GM19025 (cell line): Measurements from ENCODE around the gene NKAPD1.
"Not testable (repeated sequence)": the region's sequence is repeated elsewhere in the genome, so short reads cannot be mapped to it uniquely, and the experiment has no call there.

ENCODE experiments used
- ATAC-seq: cut with Tn5 transposase; IDR thresholded peaks from one replicate; pipeline ENCODE4 v1.9.1; 2021; ENCODE audit warnings: mild to moderate bottlenecking, low read depth, moderate library complexity; ENCODE audit not compliant: unreplicated experiment

Gene NKAPD1

DNA sequence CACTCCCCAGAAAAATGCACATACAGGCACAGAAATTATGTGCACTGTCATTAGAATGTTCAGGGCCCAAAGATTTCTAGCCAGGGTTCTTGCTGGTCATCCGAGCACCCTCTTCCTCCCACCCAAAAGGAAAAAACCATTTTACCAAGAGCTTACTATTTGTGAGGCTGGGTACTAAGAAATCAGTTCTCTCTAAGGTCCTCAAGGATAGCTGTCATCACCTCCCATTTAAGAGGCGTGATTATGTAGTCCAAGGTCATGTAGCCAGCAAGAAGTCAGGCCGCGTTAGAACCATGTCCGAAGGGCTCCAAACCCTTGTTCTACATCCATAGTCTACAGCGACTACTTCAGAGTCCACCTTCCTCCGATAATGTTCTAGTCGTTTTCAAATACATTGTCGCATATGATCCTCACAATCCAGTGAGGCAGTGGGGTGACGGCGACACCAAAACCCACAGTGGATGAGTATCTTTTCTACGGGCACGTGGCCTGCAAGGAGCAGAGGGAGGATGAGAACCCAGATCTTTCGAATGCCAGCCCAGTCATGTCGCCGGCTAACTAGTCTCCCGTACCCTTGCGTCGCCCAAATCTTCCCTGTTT is 11.8 kb downstream of the NKAPD1 start:
- ATAC-seq: peak; percentile 17

DNA sequence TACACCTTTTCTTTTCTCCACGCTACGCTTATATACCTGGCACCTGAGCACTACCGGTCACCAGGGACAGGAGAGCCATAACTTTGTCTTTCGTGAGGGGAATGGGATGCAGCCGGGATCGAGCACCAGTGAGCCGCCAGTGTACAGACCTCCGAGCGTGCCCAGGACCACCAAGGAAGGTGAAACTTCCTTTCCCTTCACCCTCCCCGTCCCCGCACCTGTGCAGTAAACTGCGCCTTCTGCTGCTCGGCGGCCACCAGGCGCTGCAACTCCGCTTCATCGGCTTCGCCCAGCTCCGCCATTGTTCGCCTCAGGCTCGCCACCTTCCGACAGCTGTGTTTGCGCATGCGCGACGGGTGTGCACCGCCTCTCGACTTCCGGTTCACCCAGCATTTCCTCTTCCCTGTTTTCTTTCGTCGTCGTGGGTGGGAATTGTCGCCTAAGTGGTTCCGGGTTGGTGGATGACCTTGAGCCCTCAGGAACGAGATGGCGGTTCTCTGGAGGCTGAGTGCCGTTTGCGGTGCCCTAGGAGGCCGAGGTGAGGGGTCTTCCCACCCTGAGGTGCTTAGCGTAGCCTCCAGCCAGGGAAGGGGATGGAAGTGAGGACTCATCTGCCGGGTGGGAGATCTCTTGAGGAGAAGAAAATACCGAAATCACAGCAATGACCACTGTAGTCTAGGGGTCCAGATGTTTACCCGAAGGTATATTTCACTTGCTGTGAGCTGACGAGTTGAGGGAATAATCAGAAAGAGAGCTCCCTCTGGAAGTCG is 12.5 kb downstream of the NKAPD1 start, which contains the start of the genes SDHD and TIMM8B:
Gene SDHD (plus strand): TSS at position 452 of the 770 bp plus-strand sequence. CDS start 35 bp downstream, at position 487.
Gene TIMM8B (minus strand): TSS at position 335 of the 770 bp plus-strand sequence. CDS start 33 bp downstream, at position 302.
- ATAC-seq: peak; percentile 85

GRCh38 chr11:112087212-112087611 is 13.1 kb downstream of the NKAPD1 start:
- ATAC-seq: no peak

DNA sequence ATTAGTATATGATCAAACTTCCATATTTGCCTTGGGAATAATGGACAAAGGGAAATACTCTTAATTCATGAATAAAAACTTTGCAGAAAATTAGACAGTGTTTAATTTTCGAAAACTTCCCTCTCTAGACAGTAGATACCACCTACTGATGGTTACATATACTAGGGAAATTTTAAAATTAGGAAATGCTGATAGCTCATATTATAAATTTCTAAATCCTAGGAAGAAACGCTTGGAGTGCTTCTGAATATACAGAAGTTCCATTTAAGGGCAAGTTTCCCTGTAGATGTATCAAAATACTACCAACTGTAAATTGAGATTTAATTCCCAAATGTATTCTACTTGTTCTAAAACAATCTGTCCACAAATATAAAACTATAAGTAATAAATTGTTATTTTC is 21.2 kb downstream of the NKAPD1 start:
- not testable (repeated sequence) for ATAC-seq

DNA sequence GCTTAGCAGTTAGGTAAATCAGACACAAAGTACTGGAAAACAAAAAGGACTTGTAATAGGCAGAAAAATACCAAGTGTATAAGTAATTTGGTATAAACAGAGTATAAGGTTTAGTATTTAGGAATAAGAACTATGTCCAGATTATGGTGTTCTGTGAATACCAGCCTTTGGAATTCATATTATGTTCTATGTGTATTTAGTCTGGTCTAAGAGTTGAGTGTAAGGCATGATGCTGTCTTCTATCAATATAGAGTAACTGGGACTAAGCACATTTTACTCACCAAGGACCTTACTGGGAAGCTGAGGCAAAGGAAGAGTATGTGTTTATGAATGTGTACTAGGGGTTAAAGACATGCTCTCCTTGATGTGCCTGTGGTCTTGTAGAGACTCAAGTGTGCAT is 22.1 kb downstream of the NKAPD1 start:
- no peak for ATAC-seq

DNA sequence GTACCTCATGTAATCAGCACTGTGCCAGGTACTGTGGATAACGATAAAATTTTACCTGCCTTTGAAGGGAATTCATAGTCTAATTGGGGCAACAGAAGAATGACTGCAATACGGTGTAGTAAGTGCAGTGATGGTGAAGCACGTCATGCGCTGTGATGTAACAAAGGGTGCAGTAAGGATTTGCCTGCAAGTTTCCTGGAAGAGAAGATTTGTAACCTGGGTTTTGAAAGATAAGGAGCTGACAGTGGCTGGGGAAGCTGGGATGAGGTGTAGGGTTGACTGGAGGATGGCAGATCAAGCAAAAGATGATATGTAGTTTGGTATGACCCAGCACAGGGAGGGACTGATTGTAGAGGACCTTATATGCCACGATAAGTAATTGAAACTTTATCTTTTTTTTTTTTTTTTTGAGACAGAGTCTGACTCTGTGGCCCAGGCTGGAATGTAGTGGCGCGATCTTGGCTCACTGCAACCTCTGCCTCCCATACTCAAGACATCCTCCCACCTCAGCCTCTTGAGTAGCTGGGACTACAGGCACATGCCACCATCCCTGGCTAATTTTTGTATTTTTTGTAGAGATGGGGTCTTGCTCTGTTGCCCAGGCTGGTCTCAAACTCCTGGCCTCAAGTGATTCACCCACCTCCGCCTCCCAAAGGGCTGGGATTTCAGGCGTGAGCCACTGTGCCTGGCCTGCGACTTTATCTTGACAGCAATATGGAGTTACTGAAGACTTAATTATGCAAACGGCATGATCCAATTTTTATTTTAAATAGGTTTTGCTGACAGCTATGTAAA is 23.8 kb downstream of the NKAPD1 start:
- no peak for ATAC-seq

- ATAC-seq: no peak
These were observed 26.4 kb downstream of the NKAPD1 start for GRCh38 chr11:112100462-112100861.

GRCh38 chr11:112103446-112103845 is 29.3 kb downstream of the NKAPD1 start:
- no peak for ATAC-seq

DNA sequence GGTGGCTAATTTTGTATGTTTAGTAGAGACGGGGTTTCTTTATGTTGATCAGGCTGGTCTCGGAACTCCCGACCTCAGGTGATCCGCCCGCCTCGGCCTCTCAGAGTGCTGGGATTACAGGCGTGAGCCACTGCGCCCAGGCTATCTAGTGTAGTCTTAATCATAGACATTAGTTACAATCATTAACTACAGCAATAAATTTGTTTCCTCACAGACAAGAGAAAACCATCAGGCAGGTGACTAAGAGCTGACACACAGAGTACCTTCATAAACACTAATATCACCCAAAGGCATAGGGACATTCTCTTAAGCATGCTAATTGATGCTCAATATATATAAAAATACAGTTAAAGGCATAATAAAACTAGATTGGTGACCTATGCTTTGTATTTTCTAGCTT is 32.0 kb downstream of the NKAPD1 start:
- ATAC-seq: no peak

- ATAC-seq: no peak
These were observed 39.7 kb downstream of the NKAPD1 start for GRCh38 chr11:112113539-112114457.

DNA sequence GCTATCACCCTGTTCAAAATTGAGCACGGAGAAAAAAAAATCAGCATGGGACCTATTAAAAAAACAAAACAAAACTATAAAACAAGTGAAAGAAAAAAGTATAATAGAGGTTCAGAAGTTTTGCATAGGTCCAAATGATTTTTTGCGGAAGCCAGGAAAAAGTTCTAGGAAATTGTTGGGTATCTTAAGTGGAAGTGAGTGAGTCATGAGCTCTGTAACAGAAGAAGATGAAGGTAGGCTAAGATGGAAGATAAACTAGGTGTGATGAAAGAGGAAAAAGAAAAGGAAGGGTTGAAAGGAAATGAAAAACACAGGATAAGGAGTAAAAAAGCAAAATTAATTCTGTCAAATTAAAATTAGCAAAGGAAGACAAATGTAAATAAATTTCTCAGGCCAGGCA is 40.4 kb downstream of the NKAPD1 start:
- no peak for ATAC-seq

DNA sequence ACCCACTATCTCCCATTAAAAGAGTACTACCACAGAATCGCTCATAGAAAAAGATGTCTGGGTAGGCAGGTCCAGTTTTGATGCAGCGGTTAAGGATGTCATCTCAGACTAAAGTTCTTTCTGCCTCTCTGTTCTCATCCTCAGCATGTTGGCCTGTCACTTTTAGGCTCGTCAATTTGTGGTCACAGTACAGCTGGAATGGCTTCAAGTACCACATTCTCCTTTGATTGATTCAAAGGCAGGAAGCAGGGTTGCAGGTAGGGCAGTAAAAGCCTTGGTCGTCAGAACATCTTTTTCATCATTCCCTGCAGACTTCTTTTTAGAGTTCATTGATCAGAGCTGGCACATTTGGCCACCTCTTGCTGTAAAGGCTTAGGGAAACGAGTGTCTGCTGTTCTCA is 41.3 kb downstream of the NKAPD1 start:
- ATAC-seq: no peak

DNA sequence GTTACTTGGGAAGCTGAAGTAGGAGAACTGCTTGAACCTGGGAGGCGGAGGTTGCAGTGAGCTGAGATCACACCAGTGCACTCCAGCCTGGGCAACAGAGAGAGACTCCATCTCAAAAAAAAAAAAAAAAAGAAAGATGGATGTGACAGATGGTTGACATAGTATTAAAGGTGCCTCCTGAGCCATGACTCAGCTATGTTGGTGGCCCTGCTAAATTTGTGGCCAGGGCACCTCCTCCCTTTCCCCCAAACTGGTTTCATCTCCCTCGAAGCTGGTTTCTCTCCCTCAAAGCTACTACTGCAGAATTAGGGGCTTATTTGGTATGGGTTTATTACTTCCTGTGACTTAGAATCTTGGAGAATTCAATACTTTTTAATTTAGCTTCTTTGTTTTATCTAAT is 44.1 kb downstream of the NKAPD1 start:
- no peak for ATAC-seq

- no peak for ATAC-seq
These were observed 48.0 kb downstream of the NKAPD1 start for GRCh38 chr11:112121981-112122615.

- ATAC-seq: no peak
These were observed 49.0 kb downstream of the NKAPD1 start for GRCh38 chr11:112123129-112123528.

GRCh38 chr11:112127056-112127455 is 53.0 kb downstream of the NKAPD1 start:
- no peak for ATAC-seq

DNA sequence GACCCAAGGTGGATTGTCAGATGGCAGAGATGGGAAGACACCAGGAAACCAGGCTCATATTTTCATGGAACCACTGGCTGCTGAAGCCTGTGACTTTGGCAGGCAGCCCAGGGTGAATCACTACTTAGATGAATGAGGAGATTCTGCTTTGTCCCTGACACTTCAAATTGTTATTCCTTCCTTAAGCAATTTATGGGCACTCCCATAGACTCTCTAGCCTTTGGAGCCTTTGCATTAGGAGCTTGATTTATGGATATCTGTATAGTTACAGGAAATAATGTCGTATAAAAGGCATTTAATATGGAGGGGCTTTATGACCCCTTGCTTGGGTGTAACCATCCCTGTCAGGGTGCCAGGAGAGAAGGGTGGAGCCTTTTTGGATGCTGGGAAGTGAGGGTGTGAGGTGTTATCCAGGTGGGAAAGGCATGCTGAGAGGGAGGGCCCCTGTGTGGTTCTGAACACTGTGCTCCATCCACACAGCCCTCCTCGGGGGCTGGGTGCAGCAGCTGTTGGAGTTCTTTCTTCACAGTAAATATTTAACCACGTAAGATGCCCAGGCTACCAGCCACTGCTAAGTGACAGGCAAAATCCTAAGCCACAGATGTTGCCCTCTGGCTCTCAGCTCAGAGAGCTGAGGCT is 54.5 kb downstream of the NKAPD1 start:
- no peak for ATAC-seq

GRCh38 chr11:112129656-112130055 is 55.6 kb downstream of the NKAPD1 start:
- no peak for ATAC-seq

DNA sequence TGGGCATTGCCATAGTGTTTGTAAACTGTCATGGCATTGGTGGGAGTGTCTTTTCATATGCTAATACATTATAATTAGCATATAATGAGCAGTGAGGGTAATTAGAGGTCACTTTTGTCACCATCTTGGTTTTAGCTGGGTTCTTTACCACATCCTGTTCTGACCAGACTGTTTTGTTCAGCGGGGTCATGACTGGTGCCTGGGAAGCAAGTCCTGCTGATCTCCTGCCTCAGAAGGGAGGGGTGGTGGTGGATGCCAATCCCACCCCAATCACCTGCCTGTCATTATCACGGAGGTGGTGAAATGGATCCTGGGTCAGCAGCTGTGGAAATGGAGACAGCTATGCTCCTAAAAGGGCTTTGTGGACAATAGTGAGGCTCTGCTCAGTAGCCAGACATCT is 58.6 kb downstream of the NKAPD1 start:
- ATAC-seq: no peak
